GM18870 (cell line): ENCODE data around the gene C20orf144.
"Not testable (repeated sequence)": the region's sequence is repeated elsewhere in the genome, so short reads cannot be mapped to it uniquely, and the experiment has no call there.

Experiments used
- ATAC-seq: cut with Tn5 transposase; IDR thresholded peaks from one replicate; pipeline ENCODE4 v1.9.1; 2021; ENCODE audit warnings: moderate library complexity; ENCODE audit not compliant: unreplicated experiment

The C20orf144 gene

GRCh38 chr20:33662172-33662571 lies at the start of gene C20orf144:
Gene C20orf144, plus strand, starts transcription at chr20:33662327. Its CDS starts 19 bp downstream, at chr20:33662346.
- ATAC-seq = no peak

GRCh38 chr20:33621717-33622400 lies 40.3 kb upstream of the C20orf144 start:
- no peak for ATAC-seq

- no peak for ATAC-seq
These were observed 39.3 kb upstream of the C20orf144 start for GRCh38 chr20:33622705-33623365.

GRCh38 chr20:33624399-33624798 lies 37.7 kb upstream of the C20orf144 start:
- ATAC-seq = no peak

- no peak for ATAC-seq
These were observed 35.9 kb upstream of the C20orf144 start for GRCh38 chr20:33626190-33626589.

GRCh38 chr20:33627577-33628216 lies 34.4 kb upstream of the C20orf144 start:
- ATAC-seq = no peak

GRCh38 chr20:33629533-33629932 lies 32.6 kb upstream of the C20orf144 start:
- no peak for ATAC-seq

GRCh38 chr20:33629979-33630378 lies 32.1 kb upstream of the C20orf144 start:
- no peak for ATAC-seq

- no peak for ATAC-seq
These were observed 31.6 kb upstream of the C20orf144 start for GRCh38 chr20:33630507-33630906.

GRCh38 chr20:33631910-33632309 lies 30.2 kb upstream of the C20orf144 start:
- not testable (repeated sequence) for ATAC-seq

- no peak for ATAC-seq
These were observed 26.8 kb upstream of the C20orf144 start for GRCh38 chr20:33635341-33635740.

GRCh38 chr20:33636776-33637175 lies 25.4 kb upstream of the C20orf144 start:
- no peak for ATAC-seq

GRCh38 chr20:33640287-33640686 lies 21.8 kb upstream of the C20orf144 start:
- ATAC-seq = no peak

GRCh38 chr20:33644313-33645071 lies 17.6 kb upstream of the C20orf144 start:
- ATAC-seq = no peak

- no peak for ATAC-seq
These were observed 17.1 kb upstream of the C20orf144 start for GRCh38 chr20:33645072-33645358.

GRCh38 chr20:33645396-33645795 lies 16.7 kb upstream of the C20orf144 start:
- ATAC-seq = no peak

GRCh38 chr20:33646191-33646590 lies 15.9 kb upstream of the C20orf144 start:
- ATAC-seq = no peak

GRCh38 chr20:33646959-33647602 lies 15.0 kb upstream of the C20orf144 start:
- not testable (repeated sequence) for ATAC-seq

GRCh38 chr20:33647603-33648395 lies 14.3 kb upstream of the C20orf144 start:
- no peak for ATAC-seq

- ATAC-seq = no peak
These were observed 13.6 kb upstream of the C20orf144 start for GRCh38 chr20:33648396-33649004.
